IMR-90 (cell line): Measurements from ENCODE around the gene C1orf141. TPM values are rescaled to one million over a fixed set of nuclear protein-coding genes. Genes with fewer than 3 reads are reported as not detected.

Experiments
- ATAC-seq: fragments of 200-7000 bp; cut with Tn5 transposase; 2 replicates; pipeline ENCODE4 v1.9.1; 2020; ENCODE audit warnings: low read depth, mild to moderate bottlenecking, moderate library complexity
- BruUV-seq: library from RNA; stranded (reverse); fragments of 400-500 nt; replicated peaks from 2 replicates; lab custom pipeline; 2021; lab: Mats Ljungman, UMichigan
- CTCF ChIA-PET: fragments of 300-600 bp; formaldehyde crosslinking; extraction: SDS; loops from one replicate; lab custom pipeline; 2021; ENCODE audit warnings: antibody characterized with exemption; lab: Yijun Ruan, JAX
- POLR2A ChIA-PET: fragments of 300-600 bp; sonication (Branson Sonifier 250); formaldehyde crosslinking; loops from one replicate; lab custom pipeline; 2022; ENCODE audit warnings: antibody characterized with exemption; ENCODE audit not compliant: unreplicated experiment; lab: Charles Lee
- DNase-seq: peaks from one replicate; pipeline ENCODE4 v3.0.0; 2013
- H2AFZ ChIP-seq: replicated peaks from 2 replicates; pipeline ENCODE3; 2013; ENCODE audit warnings: low read length, mild to moderate bottlenecking; ENCODE audit not compliant: poor library complexity
- H2AK5ac ChIP-seq: 2 replicates; pipeline ENCODE4 v1.6.1; 2013; ENCODE audit warnings: low read depth, low read length, inconsistent platforms
- H2AK9ac ChIP-seq: replicated peaks from 2 replicates; pipeline ENCODE3; 2013; ENCODE audit warnings: mild to moderate bottlenecking, low read depth, low read length, moderate library complexity; ENCODE audit not compliant: poor library complexity
- H2BK120ac ChIP-seq: 2 replicates; pipeline ENCODE4 v1.6.1; 2013; ENCODE audit warnings: low read depth, low read length, inconsistent platforms
- H2BK15ac ChIP-seq: 3 replicates; pipeline ENCODE4 v1.6.1; 2013; ENCODE audit warnings: low read depth, low read length, inconsistent platforms
- H2BK20ac ChIP-seq: 2 replicates; pipeline ENCODE4 v1.6.1; 2013; ENCODE audit warnings: low read depth, mild to moderate bottlenecking, inconsistent platforms, low read length, moderate library complexity
- H2BK5ac ChIP-seq: 2 replicates; pipeline ENCODE4 v1.6.1; 2013; ENCODE audit warnings: mild to moderate bottlenecking, low read depth, low read length, inconsistent platforms; ENCODE audit not compliant: poor library complexity, severe bottlenecking
- H3K14ac ChIP-seq: replicated peaks from 2 replicates; pipeline ENCODE4 v1.6.1; 2013; ENCODE audit warnings: low read depth, low read length, inconsistent platforms
- H3K18ac ChIP-seq: 2 replicates; pipeline ENCODE4 v1.6.1; 2013; ENCODE audit warnings: low read depth, low read length, control low read depth
- H3K23ac ChIP-seq: 2 replicates; pipeline ENCODE4 v1.6.1; 2013; ENCODE audit warnings: low read depth, low read length, inconsistent platforms
- H3K27ac ChIP-seq: 2 replicates; pipeline ENCODE4 v1.5.1; 2013; ENCODE audit warnings: mild to moderate bottlenecking, control low read depth, low read length; ENCODE audit not compliant: insufficient read depth
- H3K27me3 ChIP-seq: 2 replicates; pipeline ENCODE4 v1.6.1; 2013; ENCODE audit warnings: low read length; ENCODE audit not compliant: control insufficient read depth, insufficient read depth
- H3K36me3 ChIP-seq: 2 replicates; pipeline ENCODE4 v1.6.1; 2013; ENCODE audit warnings: low read length, mixed read lengths; ENCODE audit not compliant: control insufficient read depth, insufficient read depth
- H3K4ac ChIP-seq: 2 replicates; pipeline ENCODE4 v1.6.1; 2013; ENCODE audit warnings: low read depth, low read length, inconsistent platforms
- H3K4me1 ChIP-seq: 2 replicates; pipeline ENCODE4 v1.6.1; 2013; ENCODE audit warnings: low read length, mixed read lengths; ENCODE audit not compliant: control insufficient read depth, insufficient read depth
- H3K4me2 ChIP-seq: 2 replicates; pipeline ENCODE4 v1.6.1; 2013; ENCODE audit warnings: low read depth, mild to moderate bottlenecking, control low read depth, low read length, moderate library complexity
- H3K4me3 ChIP-seq: 2 replicates; pipeline ENCODE4 v1.5.1; 2013; ENCODE audit warnings: low read depth, mild to moderate bottlenecking, control low read depth, low read length, moderate library complexity; ENCODE audit not compliant: insufficient read depth
- H3K56ac ChIP-seq: 2 replicates; pipeline ENCODE4 v1.6.1; 2013; ENCODE audit warnings: low read length, inconsistent platforms; ENCODE audit not compliant: insufficient read depth; ENCODE audit errors: extremely low read depth
- H3K79me1 ChIP-seq, 2 experiments: 2 replicates each; pipeline ENCODE4 v1.6.1; 2013; ENCODE audit warnings: low read length in 2 of 2, inconsistent platforms in 1 of 2, low read depth in 1 of 2
- H3K9ac ChIP-seq: 2 replicates; pipeline ENCODE4 v1.6.1; 2013; ENCODE audit warnings: low read depth, low read length, control low read depth
- H3K9me1 ChIP-seq: 2 replicates; pipeline ENCODE4 v1.6.1; 2013; ENCODE audit warnings: low read length, inconsistent platforms; ENCODE audit not compliant: insufficient read depth
- H3K9me3 ChIP-seq: 2 replicates; pipeline ENCODE4 v1.6.1; 2013; ENCODE audit warnings: low read length; ENCODE audit not compliant: control insufficient read depth, insufficient read depth
- H4K20me1 ChIP-seq: 2 replicates; pipeline ENCODE4 v1.6.1; 2013; ENCODE audit warnings: low read length, inconsistent platforms; ENCODE audit not compliant: insufficient read depth
- H4K5ac ChIP-seq: 2 replicates; pipeline ENCODE4 v1.6.1; 2013; ENCODE audit warnings: mild to moderate bottlenecking, low read depth, low read length, control low read depth
- H4K8ac ChIP-seq, 2 experiments: 2 replicates each; pipeline ENCODE4 v1.6.1; 2013; ENCODE audit warnings: low read depth in 2 of 2, low read length in 2 of 2, control low read depth in 1 of 2, inconsistent platforms in 1 of 2
- H4K91ac ChIP-seq: 2 replicates; pipeline ENCODE4 v1.6.1; 2013; ENCODE audit warnings: low read depth, low read length, inconsistent platforms; ENCODE audit not compliant: insufficient read depth
- FOS ChIP-seq: fragments of 150-350 bp; IDR thresholded peaks from 2 replicates; pipeline ENCODE4 v1.6.1; 2016; ENCODE audit warnings: low read depth, low read length
- MXI1 ChIP-seq: IDR thresholded peaks from 2 replicates; pipeline ENCODE4 v1.6.1; 2012; ENCODE audit warnings: low read depth, mild to moderate bottlenecking, low read length, moderate library complexity, borderline replicate concordance
- WGBS, 2 experiments: methylation state at CpG; one replicate each; pipeline versions ENCODE4 v1.1.5 to v1.1.7; 2013; ENCODE audit warnings: missing lambda C conversion rate in 2 of 2; ENCODE audit not compliant: insufficient read length in 1 of 2; ENCODE audit errors: extremely low coverage in 2 of 2; 5-methylcytosine and 5-hydroxymethylcytosine counted together
- dilution Hi-C: fragments of 300-500 bp; cut with HindIII; formaldehyde crosslinking; loops from one replicate; pipeline ENCODE4 v1.14.3; 2018; ENCODE audit warnings: low sequenced_read_pairs; ENCODE audit not compliant: unreplicated experiment
- in situ Hi-C: fragments of 300-500 bp; cut with MboI; formaldehyde crosslinking; loops from 3 replicates; pipeline ENCODE4 v1.14.3; 2019; ENCODE audit warnings: low sequenced_read_pairs, inconsistent platforms, mixed read lengths
- intact Hi-C: fragments of 100-400 bp; cut with micrococcal nuclease; formaldehyde crosslinking; loops from 2 replicates; pipeline ENCODE4 v1.10.0; 2022
- polyA plus RNA-seq, 3 experiments: library from polyadenylated mRNA; depleted of rRNA; stranded (reverse); fragments of >200 nt; gene quantifications; 2 replicates each; pipeline ENCODE4 v1.2.3, GENCODE V29; 2012; ENCODE audit warnings: low replicate concordance in 1 of 3
- total RNA-seq: library from RNA; depleted of rRNA; stranded (reverse); fragments of >200 nt; gene quantifications from 2 replicates; pipeline ENCODE4 v1.2.3, GENCODE V29; 2012

Gene C1orf141
- total and polyA plus RNA-seq, 2 of the 4 experiments (the other 2 are of a cell fraction): not detected

GRCh38 chr1:67171978-67172377 lies 37.2 kb upstream of the C1orf141 start:
- Histone ChIP-seq H2BK20ac (no peak overlapping the region), H3K79me1 (no peaks in the 10 kb centered on the region), H2BK120ac (no peak overlapping the region), H4K20me1 (no peaks in the 10 kb centered on the region), H3K14ac (no peak overlapping the region), H2AK5ac (no peak overlapping the region), H3K4me1 (no peaks in the 10 kb centered on the region), H4K5ac (no peak overlapping the region), H3K4ac (no peak overlapping the region), H2BK15ac (no peak overlapping the region), H3K36me3 (no peaks in the 10 kb centered on the region), H2BK5ac (no peak overlapping the region), H2AK9ac (no peak overlapping the region), H3K27ac (no peak overlapping the region), H3K4me3 (no peak overlapping the region), H3K9ac (no peak overlapping the region), H3K9me3 (no peaks in the 10 kb centered on the region), H3K18ac (no peak overlapping the region), H3K23ac (no peak overlapping the region), H2AFZ (no peak overlapping the region), H4K8ac (no peak overlapping the region), H3K27me3 (peaks cover 8% of the 10 kb centered on the region; the same call in 1 of the 2 replicates), H3K9me1 (no peaks in the 10 kb centered on the region), H4K91ac (no peak overlapping the region), H3K56ac (no peak overlapping the region), H3K4me2 (no peak overlapping the region)
- ATAC-seq (no peak), DNase-seq (no peak)
- in situ Hi-C loops (no loop called here), dilution Hi-C loops (no loop called here), intact Hi-C loops (no loop called here)
- ChIA-PET POLR2A (no interaction called here), CTCF (no interaction called here)
- no CpG with 5 or more reads among the region's 1 CpG for WGBS, 2 experiments
- no TSS peak for BruUV-seq
- no peak for TF ChIP-seq FOS
- TF ChIP-seq MXI1: no peak
